ENCODE data around the gene DBH.

The DBH gene

GRCh38 chr9:133634081-133634691 is 2.0 kb upstream of the DBH start:
- TF ChIP-seq CTCF (conservative IDR thresholded peaks at IDR 0.05; ENCODE audit: low read depth), result no peak
- no peak overlapping the region for H3K27ac ChIP-seq
- CTCF ChIA-PET, result interaction anchor here (0.6 kb wide), 1 partner anchor 20 kb away, joined by 5 read pairs; no protein-coding TSS in a partner anchor
- POLR2A ChIA-PET (ENCODE audit: low non-redundant PET), result no interaction called here
- DNase-seq (ENCODE audit: low spot score), result no peak

GRCh38 chr9:133635098-133635497 is 1.1 kb upstream of the DBH start:
- POLR2A ChIA-PET (ENCODE audit: low non-redundant PET), result no interaction called here

GRCh38 chr9:133636902-133637301 is 739 bp downstream of the DBH start:
- ChIA-PET POLR2A (ENCODE audit: low non-redundant PET) (no interaction called here), CTCF (no interaction called here)
- no peak for TF ChIP-seq CTCF (conservative IDR thresholded peaks at IDR 0.05; ENCODE audit: low read depth)
- H3K27ac ChIP-seq, result no peak overlapping the region
- DNase-seq (ENCODE audit: low spot score), result no peak

More at GRCh38 chr9:133635098-133635497, 1.1 kb upstream of the DBH start:
- TF ChIP-seq CTCF (conservative IDR thresholded peaks at IDR 0.05; ENCODE audit: low read depth), result no peak
- no peak for DNase-seq (ENCODE audit: low spot score)
- no peak overlapping the region for H3K27ac ChIP-seq
- CTCF ChIA-PET, result interaction anchor here (0.8 kb wide), 1 partner anchor 80 kb away, joined by 3 read pairs; no protein-coding TSS in a partner anchor

- POLR2A ChIA-PET (ENCODE audit: low non-redundant PET), result no interaction called here
- TF ChIP-seq CTCF (conservative IDR thresholded peaks at IDR 0.05; ENCODE audit: low read depth), result no peak
- CTCF ChIA-PET, result no interaction called here
- H3K27ac ChIP-seq, result no peak overlapping the region
- DNase-seq (ENCODE audit: low spot score), result no peak
Observed at GRCh38 chr9:133637451-133638055, 1.4 kb downstream of the DBH start.

GRCh38 chr9:133638076-133638475 is 1.9 kb downstream of the DBH start:
- DNase-seq (ENCODE audit: low spot score), result no peak
- POLR2A ChIA-PET (ENCODE audit: low non-redundant PET), result no interaction called here
- TF ChIP-seq CTCF (conservative IDR thresholded peaks at IDR 0.05; ENCODE audit: low read depth), result no peak
- CTCF ChIA-PET, result no interaction called here
- no peak overlapping the region for H3K27ac ChIP-seq

GRCh38 chr9:133638711-133639110 is 2.5 kb downstream of the DBH start:
- no peak for DNase-seq (ENCODE audit: low spot score)
- CTCF ChIA-PET, result no interaction called here
- POLR2A ChIA-PET (ENCODE audit: low non-redundant PET), result no interaction called here
- TF ChIP-seq CTCF (conservative IDR thresholded peaks at IDR 0.05; ENCODE audit: low read depth), result no peak
- H3K27ac ChIP-seq, result no peak overlapping the region

Data from RWPE1 (cell line).